ENCODE data around the gene GYG2.

The GYG2 gene

DNA sequence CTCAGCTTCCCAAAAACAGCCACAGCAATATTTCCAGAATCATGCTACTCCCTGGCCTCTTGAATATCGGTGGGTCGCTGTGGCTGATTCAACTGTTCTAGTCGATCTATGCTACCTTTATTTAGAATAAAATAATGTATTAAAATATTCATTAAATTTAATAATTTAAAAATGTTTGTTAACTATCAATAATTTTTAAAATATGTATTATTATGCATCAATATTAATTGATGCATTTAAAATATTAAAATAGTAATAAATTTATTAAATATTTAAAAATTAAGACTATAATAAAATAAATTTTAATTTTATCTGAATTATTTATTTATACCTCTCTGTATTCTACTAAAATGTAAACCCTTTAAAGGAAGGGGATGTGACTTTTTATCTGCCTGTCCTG is 81.4 kb downstream of the GYG2 start:
- Histone ChIP-seq H3K9me2 (replicated peaks; ENCODE audit: insufficient read depth, low read length) (no peaks in the 10 kb centered on the region), H3K9me3 (ENCODE audit: insufficient read depth, low read length) (no peaks in the 10 kb centered on the region), H3K79me2 (ENCODE audit: insufficient read depth, low read length) (no peaks in the 10 kb centered on the region), H3K27ac (ENCODE audit: low read depth, low read length) (no peak overlapping the region), H3K4me2 (ENCODE audit: low read depth, low read length, poor library complexity, severe bottlenecking) (no peak overlapping the region), H4K20me1 (ENCODE audit: low read depth, low read length) (no peaks in the 10 kb centered on the region), H3K36me3 (ENCODE audit: low read length) (no peaks in the 10 kb centered on the region), H3F3A (ENCODE audit: insufficient read depth) (no peaks in the 10 kb centered on the region), H2AFZ (ENCODE audit: low read depth, low read length, severe bottlenecking) (no peak overlapping the region), H3K27me3 (ENCODE audit: low read length) (no peaks in the 10 kb centered on the region), H3K9ac (ENCODE audit: low read length) (no peak overlapping the region), H3K4me3 (ENCODE audit: insufficient read depth, low read length, poor library complexity, severe bottlenecking) (no peak overlapping the region)
- TF ChIP-seq, protein P1, sequence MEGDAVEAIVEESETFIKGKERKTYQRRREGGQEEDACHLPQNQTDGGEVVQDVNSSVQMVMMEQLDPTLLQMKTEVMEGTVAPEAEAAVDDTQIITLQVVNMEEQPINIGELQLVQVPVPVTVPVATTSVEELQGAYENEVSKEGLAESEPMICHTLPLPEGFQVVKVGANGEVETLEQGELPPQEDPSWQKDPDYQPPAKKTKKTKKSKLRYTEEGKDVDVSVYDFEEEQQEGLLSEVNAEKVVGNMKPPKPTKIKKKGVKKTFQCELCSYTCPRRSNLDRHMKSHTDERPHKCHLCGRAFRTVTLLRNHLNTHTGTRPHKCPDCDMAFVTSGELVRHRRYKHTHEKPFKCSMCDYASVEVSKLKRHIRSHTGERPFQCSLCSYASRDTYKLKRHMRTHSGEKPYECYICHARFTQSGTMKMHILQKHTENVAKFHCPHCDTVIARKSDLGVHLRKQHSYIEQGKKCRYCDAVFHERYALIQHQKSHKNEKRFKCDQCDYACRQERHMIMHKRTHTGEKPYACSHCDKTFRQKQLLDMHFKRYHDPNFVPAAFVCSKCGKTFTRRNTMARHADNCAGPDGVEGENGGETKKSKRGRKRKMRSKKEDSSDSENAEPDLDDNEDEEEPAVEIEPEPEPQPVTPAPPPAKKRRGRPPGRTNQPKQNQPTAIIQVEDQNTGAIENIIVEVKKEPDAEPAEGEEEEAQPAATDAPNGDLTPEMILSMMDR (IDR thresholded peaks at IDR 0.05; ENCODE audit: insufficient read depth, low read length, poor library complexity, severe bottlenecking): no peak

DNA sequence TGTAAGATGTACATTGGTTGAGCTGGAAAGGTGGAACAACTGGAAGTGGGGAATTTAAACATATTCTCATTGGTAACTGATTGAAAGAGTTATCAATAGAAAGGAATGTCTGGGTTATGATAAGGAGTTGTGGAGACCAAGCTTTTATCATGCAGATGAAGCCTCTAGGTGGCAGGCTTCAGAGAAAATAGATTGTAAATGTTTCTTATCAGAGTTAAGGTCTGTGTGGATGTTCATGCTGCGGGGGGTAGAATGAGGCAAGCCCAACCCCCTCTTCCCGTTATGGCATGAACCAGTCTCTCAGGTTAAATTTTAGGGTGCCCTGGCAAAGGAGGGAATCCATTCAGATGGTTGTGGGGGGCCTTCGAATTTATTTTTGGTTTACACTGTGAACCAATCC is 84.4 kb downstream of the GYG2 start:
- no peaks in the 10 kb centered on the region for H3K27me3 ChIP-seq (ENCODE audit: low read length)
- no peaks in the 10 kb centered on the region for H3K9me2 ChIP-seq (replicated peaks; ENCODE audit: insufficient read depth, low read length)
- H3K9ac ChIP-seq (ENCODE audit: low read length): no peak overlapping the region
- H3K27ac ChIP-seq (ENCODE audit: low read depth, low read length): no peak overlapping the region
- H3K79me2 ChIP-seq (ENCODE audit: insufficient read depth, low read length): no peaks in the 10 kb centered on the region
- no peaks in the 10 kb centered on the region for H3K9me3 ChIP-seq (ENCODE audit: insufficient read depth, low read length)
- H3K4me2 ChIP-seq (ENCODE audit: low read depth, low read length, poor library complexity, severe bottlenecking): no peak overlapping the region
- TF ChIP-seq, protein P1 (IDR thresholded peaks at IDR 0.05; ENCODE audit: insufficient read depth, low read length, poor library complexity, severe bottlenecking): no peak
- no peak for TF ChIP-seq EZH2phosphoT487 (conservative IDR thresholded peaks at IDR 0.05; ENCODE audit: low read length)
- H3K36me3 ChIP-seq (ENCODE audit: low read length): no peaks in the 10 kb centered on the region
- H4K20me1 ChIP-seq (ENCODE audit: low read depth, low read length): no peaks in the 10 kb centered on the region
- H3K4me3 ChIP-seq (ENCODE audit: insufficient read depth, low read length, poor library complexity, severe bottlenecking): no peak overlapping the region
- H3F3A ChIP-seq (ENCODE audit: insufficient read depth): no peaks in the 10 kb centered on the region
- no peak overlapping the region for H2AFZ ChIP-seq (ENCODE audit: low read depth, low read length, severe bottlenecking)

DNA sequence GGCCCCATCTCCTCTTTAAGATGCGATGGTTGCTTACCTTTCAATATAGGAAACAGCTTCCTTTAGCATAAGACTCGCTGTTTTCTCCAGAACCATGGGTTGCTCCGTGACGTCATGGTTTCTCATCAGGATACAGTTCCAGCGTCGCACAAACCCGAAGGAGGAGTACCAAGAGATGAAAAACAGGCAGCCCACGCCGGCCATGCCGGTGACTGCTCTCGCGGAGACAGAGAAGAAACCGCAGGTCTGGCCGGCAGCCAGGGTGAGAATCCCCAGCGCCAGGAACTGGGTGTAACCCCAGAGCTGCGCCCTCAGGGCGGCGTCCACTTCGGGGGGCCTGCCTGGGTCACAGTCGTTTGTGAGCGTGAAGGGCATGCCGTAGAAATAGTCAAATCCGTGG is 89.0 kb downstream of the GYG2 start:
- Histone ChIP-seq H3K9ac (ENCODE audit: low read length) (no peak overlapping the region), H3K4me2 (ENCODE audit: low read depth, low read length, poor library complexity, severe bottlenecking) (no peak overlapping the region), H3K4me3 (ENCODE audit: insufficient read depth, low read length, poor library complexity, severe bottlenecking) (no peak overlapping the region), H3K9me3 (ENCODE audit: insufficient read depth, low read length) (no peaks in the 10 kb centered on the region), H3F3A (ENCODE audit: insufficient read depth) (no peaks in the 10 kb centered on the region), H3K9me2 (replicated peaks; ENCODE audit: insufficient read depth, low read length) (no peaks in the 10 kb centered on the region), H4K20me1 (ENCODE audit: low read depth, low read length) (no peaks in the 10 kb centered on the region), H3K27me3 (ENCODE audit: low read length) (no peaks in the 10 kb centered on the region), H3K27ac (ENCODE audit: low read depth, low read length) (no peak overlapping the region), H3K36me3 (ENCODE audit: low read length) (no peaks in the 10 kb centered on the region), H2AFZ (ENCODE audit: low read depth, low read length, severe bottlenecking) (no peak overlapping the region), H3K79me2 (ENCODE audit: insufficient read depth, low read length) (no peaks in the 10 kb centered on the region)
- no peak for TF ChIP-seq EZH2phosphoT487 (conservative IDR thresholded peaks at IDR 0.05; ENCODE audit: low read length)
- TF ChIP-seq, protein P1 (IDR thresholded peaks at IDR 0.05; ENCODE audit: insufficient read depth, low read length, poor library complexity, severe bottlenecking): no peak

DNA sequence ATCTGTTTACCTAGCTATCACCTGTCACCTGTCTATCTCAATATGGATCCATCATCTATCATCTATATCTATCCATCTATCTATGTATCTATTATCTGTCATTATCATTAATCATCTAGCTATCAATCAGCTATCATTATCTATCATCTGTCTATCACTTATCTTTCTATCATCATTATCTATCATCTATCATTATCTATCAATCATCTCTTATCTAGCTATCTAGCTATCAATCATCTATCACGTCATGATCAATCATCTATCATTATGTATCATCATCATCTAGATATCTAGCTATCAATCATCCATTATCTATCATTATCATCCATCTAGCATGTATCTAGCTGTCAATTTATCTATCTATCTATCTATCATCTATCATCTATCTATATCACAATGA is 92.5 kb downstream of the GYG2 start:
- Histone ChIP-seq H3K79me2 (ENCODE audit: insufficient read depth, low read length) (no peaks in the 10 kb centered on the region), H4K20me1 (ENCODE audit: low read depth, low read length) (no peaks in the 10 kb centered on the region), H2AFZ (ENCODE audit: low read depth, low read length, severe bottlenecking) (no peak overlapping the region), H3K9ac (ENCODE audit: low read length) (no peak overlapping the region), H3K27ac (ENCODE audit: low read depth, low read length) (no peak overlapping the region), H3K9me2 (replicated peaks; ENCODE audit: insufficient read depth, low read length) (no peaks in the 10 kb centered on the region), H3K27me3 (ENCODE audit: low read length) (no peaks in the 10 kb centered on the region), H3K9me3 (ENCODE audit: insufficient read depth, low read length) (no peaks in the 10 kb centered on the region), H3K36me3 (ENCODE audit: low read length) (no peaks in the 10 kb centered on the region), H3F3A (ENCODE audit: insufficient read depth) (no peaks in the 10 kb centered on the region), H3K4me2 (ENCODE audit: low read depth, low read length, poor library complexity, severe bottlenecking) (no peak overlapping the region), H3K4me3 (ENCODE audit: insufficient read depth, low read length, poor library complexity, severe bottlenecking) (no peak overlapping the region)
- TF ChIP-seq, protein P1 (IDR thresholded peaks at IDR 0.05; ENCODE audit: insufficient read depth, low read length, poor library complexity, severe bottlenecking): no peak
- TF ChIP-seq EZH2phosphoT487 (conservative IDR thresholded peaks at IDR 0.05; ENCODE audit: low read length): no peak

Measured in SU-DHL-6 (cell line).